Astrocyte (in vitro differentiated cells and primary cell): ENCODE data around the gene LRRC27. TPM values are rescaled to one million over a fixed set of nuclear protein-coding genes. Genes with fewer than 3 reads are reported as not detected.

Source experiments
- DNase-seq: peaks from one replicate; pipeline ENCODE4 v3.0.0-alpha.2; 2010; ENCODE audit warnings: low read depth
- FAIRE-seq: peaks from 2 replicates; lab custom pipeline; 2011; peaks lifted over from hg19 to GRCh38; lab: Jason Lieb, UNC
- H2AFZ ChIP-seq: 2 replicates; pipeline ENCODE4 v1.6.0; 2012; ENCODE audit warnings: low read depth, low read length, inconsistent platforms
- H3K27ac ChIP-seq: 2 replicates; pipeline ENCODE4 v1.5.1; 2011; ENCODE audit warnings: low read depth, low read length, inconsistent platforms
- H3K27me3 ChIP-seq: 2 replicates; pipeline ENCODE4 v1.6.0; 2011; ENCODE audit warnings: low read length, inconsistent platforms; ENCODE audit not compliant: insufficient read depth
- H3K36me3 ChIP-seq: 2 replicates; pipeline ENCODE4 v1.5.1; 2011; ENCODE audit warnings: low read length, inconsistent platforms; ENCODE audit not compliant: insufficient read depth
- H3K4me1 ChIP-seq: 2 replicates; pipeline ENCODE4 v1.5.1; 2011; ENCODE audit warnings: low read length, inconsistent platforms; ENCODE audit not compliant: insufficient read depth
- H3K4me2 ChIP-seq: 2 replicates; pipeline ENCODE4 v1.6.0; 2012; ENCODE audit warnings: low read length, inconsistent platforms
- H3K4me3 ChIP-seq: 2 replicates; pipeline ENCODE4 v1.5.1; 2011; ENCODE audit warnings: low read depth, mild to moderate bottlenecking, low read length, inconsistent platforms; ENCODE audit not compliant: insufficient read depth
- H3K79me2 ChIP-seq: 2 replicates; pipeline ENCODE4 v1.6.0; 2012; ENCODE audit warnings: mild to moderate bottlenecking, low read length, inconsistent platforms; ENCODE audit not compliant: insufficient read depth
- H3K9ac ChIP-seq: 2 replicates; pipeline ENCODE4 v1.6.0; 2012; ENCODE audit warnings: mild to moderate bottlenecking, low read length, inconsistent platforms
- H3K9me3 ChIP-seq: 2 replicates; pipeline ENCODE4 v1.5.1; 2012; ENCODE audit warnings: low read depth, mild to moderate bottlenecking, low read length, inconsistent platforms; ENCODE audit not compliant: insufficient read depth
- H4K20me1 ChIP-seq: 2 replicates; pipeline ENCODE4 v1.6.0; 2012; ENCODE audit warnings: low read length, inconsistent platforms; ENCODE audit not compliant: insufficient read depth
- H3K27ac Mint-ChIP-seq: one replicate; pipeline ENCODE4 v1.8.0; 2021; ENCODE audit warnings: mild to moderate bottlenecking, mixed read lengths; ENCODE audit not compliant: unreplicated experiment
- H3K27me3 Mint-ChIP-seq: one replicate; pipeline ENCODE4 v1.8.0; 2021; ENCODE audit warnings: low read depth, mixed read lengths; ENCODE audit not compliant: unreplicated experiment
- H3K36me3 Mint-ChIP-seq: one replicate; pipeline ENCODE4 v1.8.0; 2021; ENCODE audit warnings: low read depth, mixed read lengths; ENCODE audit not compliant: unreplicated experiment
- H3K4me1 Mint-ChIP-seq: one replicate; pipeline ENCODE4 v1.8.0; 2021; ENCODE audit warnings: low read depth, mixed read lengths; ENCODE audit not compliant: unreplicated experiment
- H3K4me3 Mint-ChIP-seq: one replicate; pipeline ENCODE4 v1.8.0; 2021; ENCODE audit warnings: mild to moderate bottlenecking, moderate library complexity, mixed read lengths; ENCODE audit not compliant: unreplicated experiment
- H3K9me3 Mint-ChIP-seq: one replicate; pipeline ENCODE4 v1.8.0; 2021; ENCODE audit warnings: mild to moderate bottlenecking, mixed read lengths; ENCODE audit not compliant: unreplicated experiment
- CTCF ChIP-seq: IDR thresholded peaks from 2 replicates; pipeline ENCODE4 v1.5.1; 2011; ENCODE audit warnings: low read depth, mild to moderate bottlenecking, inconsistent platforms, low read length, moderate library complexity; ENCODE audit not compliant: insufficient read depth
- EZH2 ChIP-seq: IDR thresholded peaks from 2 replicates; pipeline ENCODE4 v1.6.1; 2012; ENCODE audit warnings: mild to moderate bottlenecking, low read length, inconsistent platforms; ENCODE audit not compliant: insufficient read depth
- total RNA-seq: library from RNA; stranded (reverse); gene quantifications from 2 replicates; pipeline ENCODE4 v1.2.1, GENCODE V29; 2021

The LRRC27 gene
- total RNA-seq, 1 donor from 2014 or later, result 8.0 TPM

GRCh38 chr10:132335189-132336063 lies 3.4 kb downstream of the LRRC27 start:
- Mint-ChIP-seq H3K4me3 (no peak overlapping the region), H3K36me3 (peaks cover 12% of the 10 kb centered on the region), H3K27ac (no peak overlapping the region), H3K9me3 (peaks cover 2% of the 10 kb centered on the region), H3K4me1 (peaks cover 2% of the 10 kb centered on the region), H3K27me3 (no peaks in the 10 kb centered on the region)
- TF ChIP-seq CTCF (no peak), EZH2 (no peak)
- Histone ChIP-seq H3K9me3 (no peaks in the 10 kb centered on the region), H3K4me3 (no peak overlapping the region), H3K4me2 (no peak overlapping the region), H3K36me3 (no peaks in the 10 kb centered on the region), H3K27ac (no peak overlapping the region), H3K9ac (no peak overlapping the region), H3K79me2 (peaks cover 12% of the 10 kb centered on the region), H3K4me1 (peaks cover 15% of the 10 kb centered on the region), H3K27me3 (no peaks in the 10 kb centered on the region), H2AFZ (no peak overlapping the region), H4K20me1 (no peaks in the 10 kb centered on the region)
- FAIRE-seq, result no peak
- no peak for DNase-seq

GRCh38 chr10:132336064-132336746 lies 4.2 kb downstream of the LRRC27 start:
- Mint-ChIP-seq H3K36me3 (peaks cover 12% of the 10 kb centered on the region), H3K9me3 (peaks cover 2% of the 10 kb centered on the region), H3K27ac (no peak overlapping the region), H3K27me3 (no peaks in the 10 kb centered on the region), H3K4me1 (peaks cover under 1% of the 10 kb centered on the region), H3K4me3 (no peak overlapping the region)
- no peak overlapping the region for H2AFZ ChIP-seq
- H3K27me3 ChIP-seq, result no peaks in the 10 kb centered on the region
- no peaks in the 10 kb centered on the region for H3K36me3 ChIP-seq
- FAIRE-seq, result no peak
- H3K27ac ChIP-seq, result no peak overlapping the region
- peaks cover 12% of the 10 kb centered on the region for H3K4me1 ChIP-seq
- H3K9me3 ChIP-seq, result no peaks in the 10 kb centered on the region
- no peak overlapping the region for H3K9ac ChIP-seq
- H4K20me1 ChIP-seq, result no peaks in the 10 kb centered on the region
- no peak overlapping the region for H3K4me3 ChIP-seq
- peak overlapping the region; percentile 90 for H3K4me2 ChIP-seq
- TF ChIP-seq EZH2 (no peak), CTCF (no peak)
- peaks cover 4% of the 10 kb centered on the region for H3K79me2 ChIP-seq
- no peak for DNase-seq
